Loucy (cell line): ENCODE data around the gene HIVEP2.

Experiments
- EZH2phosphoT487 ChIP-seq: fragments of 200-600 bp; IDR thresholded peaks from 2 replicates; pipeline ENCODE4 v1.6.1; 2018; ENCODE audit warnings: antibody characterized with exemption, mild to moderate bottlenecking, moderate library complexity, borderline replicate concordance
- TF ChIP-seq, protein P1 (sequence below): fragments of 200-600 bp; sonication (generic); conservative IDR thresholded peaks from 2 replicates; pipeline ENCODE4 v1.5.1; 2014; ENCODE audit warnings: mild to moderate bottlenecking, antibody characterized with exemption, low read length

GRCh38 chr6:142756215-142756630 is 188.8 kb downstream of the HIVEP2 start:
- TF ChIP-seq, protein P1, sequence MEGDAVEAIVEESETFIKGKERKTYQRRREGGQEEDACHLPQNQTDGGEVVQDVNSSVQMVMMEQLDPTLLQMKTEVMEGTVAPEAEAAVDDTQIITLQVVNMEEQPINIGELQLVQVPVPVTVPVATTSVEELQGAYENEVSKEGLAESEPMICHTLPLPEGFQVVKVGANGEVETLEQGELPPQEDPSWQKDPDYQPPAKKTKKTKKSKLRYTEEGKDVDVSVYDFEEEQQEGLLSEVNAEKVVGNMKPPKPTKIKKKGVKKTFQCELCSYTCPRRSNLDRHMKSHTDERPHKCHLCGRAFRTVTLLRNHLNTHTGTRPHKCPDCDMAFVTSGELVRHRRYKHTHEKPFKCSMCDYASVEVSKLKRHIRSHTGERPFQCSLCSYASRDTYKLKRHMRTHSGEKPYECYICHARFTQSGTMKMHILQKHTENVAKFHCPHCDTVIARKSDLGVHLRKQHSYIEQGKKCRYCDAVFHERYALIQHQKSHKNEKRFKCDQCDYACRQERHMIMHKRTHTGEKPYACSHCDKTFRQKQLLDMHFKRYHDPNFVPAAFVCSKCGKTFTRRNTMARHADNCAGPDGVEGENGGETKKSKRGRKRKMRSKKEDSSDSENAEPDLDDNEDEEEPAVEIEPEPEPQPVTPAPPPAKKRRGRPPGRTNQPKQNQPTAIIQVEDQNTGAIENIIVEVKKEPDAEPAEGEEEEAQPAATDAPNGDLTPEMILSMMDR, result no peak
- TF ChIP-seq EZH2phosphoT487, result no peak
